OCI-LY3 (cell line): ENCODE data around the gene SHH.

Experiments used
- H2AFZ ChIP-seq: fragments of 200-600, 300-600 bp; shearing (Covaris generic); 2 replicates; pipeline ENCODE4 v1.6.0; 2014; ENCODE audit warnings: antibody characterized with exemption, low read depth, low read length
- H3K27ac ChIP-seq: fragments of 200-600, 300-600 bp; sonication (generic); 2 replicates; pipeline ENCODE4 v1.5.1; 2014; ENCODE audit warnings: mild to moderate bottlenecking, low read length, moderate library complexity, mixed read lengths
- H3K27me3 ChIP-seq: fragments of 200-600, 300-600 bp; sonication (generic); 2 replicates; pipeline ENCODE4 v1.6.1; 2014; ENCODE audit warnings: low read depth, low read length, mixed read lengths
- H3K36me3 ChIP-seq: fragments of 200-600, 300-600 bp; sonication (generic); replicated peaks from 2 replicates; pipeline ENCODE3; 2014; ENCODE audit warnings: low read depth, low read length, mixed read lengths
- H3K4me1 ChIP-seq: fragments of 300-600, 200-600 bp; sonication (generic); 2 replicates; pipeline ENCODE4 v1.6.1; 2014; ENCODE audit warnings: low read length, mixed read lengths
- H3K4me2 ChIP-seq: fragments of 200-600, 300-600 bp; sonication (generic); 2 replicates; pipeline ENCODE4 v1.6.1; 2014; ENCODE audit warnings: low read length, mixed read lengths
- H3K4me3 ChIP-seq: fragments of 300-600, 200-600 bp; sonication (generic); 2 replicates; pipeline ENCODE4 v1.5.1; 2014; ENCODE audit warnings: antibody characterized with exemption, mild to moderate bottlenecking, low read length, moderate library complexity
- H3K79me2 ChIP-seq: fragments of 300-600, 200-600 bp; shearing (Covaris generic); 2 replicates; pipeline ENCODE4 v1.6.1; 2014; ENCODE audit warnings: mild to moderate bottlenecking, low read length, mixed read lengths
- H3K9ac ChIP-seq: fragments of 300-600, 200-600 bp; shearing (Covaris generic); 2 replicates; pipeline ENCODE4 v1.6.0; 2014; ENCODE audit warnings: mild to moderate bottlenecking, low read length, moderate library complexity
- H3K9me3 ChIP-seq: fragments of 200-600, 300-600 bp; shearing (Covaris generic); 2 replicates; pipeline ENCODE4 v1.6.1; 2014; ENCODE audit warnings: low read length, mixed read lengths; ENCODE audit not compliant: insufficient read depth
- H4K20me1 ChIP-seq: fragments of 200-600, 300-600 bp; sonication (generic); 2 replicates; pipeline ENCODE4 v1.6.1; 2016; ENCODE audit warnings: low read length, mixed read lengths; ENCODE audit not compliant: insufficient read depth
- CTCF ChIP-seq: fragments of 200-600, 300-600 bp; sonication (generic); IDR thresholded peaks from 2 replicates; pipeline ENCODE4 v1.5.1; 2014; ENCODE audit warnings: antibody characterized with exemption, low read length, low read depth
- EZH2phosphoT487 ChIP-seq: fragments of 200-600 bp; shearing (Covaris generic); IDR thresholded peaks from 2 replicates; pipeline ENCODE4 v1.6.1; 2018; ENCODE audit warnings: antibody characterized with exemption, mixed run types, low read depth

The SHH gene

DNA sequence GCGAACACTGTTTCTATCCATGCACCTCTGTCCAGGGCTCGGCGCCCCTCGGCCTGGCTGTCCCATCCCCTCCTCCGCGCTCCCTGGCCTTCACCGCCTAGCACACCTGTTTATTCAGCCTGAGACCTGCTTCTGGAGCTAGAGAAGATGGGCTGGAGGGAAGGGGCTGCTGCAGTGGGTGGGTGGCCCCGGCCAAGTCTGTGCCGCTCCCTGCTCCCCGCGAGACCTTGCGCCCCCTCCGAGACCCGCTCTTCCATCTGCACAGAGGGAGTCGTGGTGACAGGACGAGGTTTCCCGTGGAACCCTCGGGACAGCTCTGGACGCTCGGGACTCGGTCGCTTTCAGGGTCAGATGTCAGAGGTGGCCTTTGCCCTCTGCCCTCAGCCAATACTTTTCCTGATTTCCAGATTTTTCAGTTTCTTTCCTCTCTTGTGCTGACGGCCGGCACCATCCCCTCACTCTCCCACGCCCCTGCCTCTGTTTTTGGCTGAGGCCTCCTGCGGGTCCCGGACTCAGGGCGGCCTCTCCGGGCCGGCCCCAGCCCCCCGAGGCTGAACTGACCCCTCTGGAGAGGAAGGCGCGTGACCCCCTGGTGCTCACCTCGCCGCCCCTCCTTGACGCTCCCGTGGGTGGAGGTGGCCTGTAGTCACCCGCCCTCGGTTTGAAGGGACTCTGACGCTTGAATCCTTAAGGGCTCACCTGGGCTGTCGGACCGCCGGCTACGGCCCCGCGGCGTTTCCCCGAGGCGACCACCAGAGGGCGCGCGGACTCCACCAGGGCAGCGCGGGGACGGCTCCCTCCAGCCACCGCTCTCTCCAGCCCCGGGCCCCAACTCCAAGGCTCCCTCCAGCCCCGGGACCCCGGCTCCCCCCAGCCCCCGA lies 15.6 kb downstream of the SHH start:
- H3K27ac ChIP-seq: no peak overlapping the region
- TF ChIP-seq CTCF (peak; percentile 42), EZH2phosphoT487 (no peak)
- H3K4me2 ChIP-seq: peak overlapping the region; percentile 50
- H3K4me3 ChIP-seq: peak overlapping the region; percentile 46
- H2AFZ ChIP-seq: no peak overlapping the region
- no peaks in the 10 kb centered on the region for H3K36me3 ChIP-seq
- H3K9me3 ChIP-seq: no peaks in the 10 kb centered on the region
- H3K4me1 ChIP-seq: peaks cover 35% of the 10 kb centered on the region
- no peak overlapping the region for H3K9ac ChIP-seq
- no peaks in the 10 kb centered on the region for H4K20me1 ChIP-seq
- peaks cover 5% of the 10 kb centered on the region; the same call in 1 of the 2 replicates for H3K27me3 ChIP-seq
- H3K79me2 ChIP-seq: no peaks in the 10 kb centered on the region

DNA sequence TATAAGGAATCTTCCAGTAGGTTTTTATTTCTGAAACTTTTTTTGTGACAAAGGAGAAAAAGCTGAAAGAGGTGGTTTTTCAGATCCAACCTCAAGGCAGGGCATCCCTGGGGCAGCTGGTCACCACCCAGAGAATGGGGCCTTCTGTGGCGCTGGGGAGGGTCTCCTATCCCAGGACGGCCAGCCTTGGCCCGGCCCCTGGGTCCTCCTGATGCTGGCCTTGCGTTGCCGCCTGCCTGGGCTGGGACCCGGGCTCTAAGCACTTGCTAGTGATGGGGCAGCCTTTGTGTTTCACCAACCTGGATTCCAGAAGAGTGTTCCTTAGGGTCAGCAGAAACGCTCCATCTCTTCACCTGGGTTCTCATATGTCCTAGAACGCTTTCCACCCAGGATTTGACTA lies 16.3 kb downstream of the SHH start:
- Histone ChIP-seq H3K9me3 (no peaks in the 10 kb centered on the region), H3K4me3 (no peak overlapping the region), H3K4me1 (peaks cover 35% of the 10 kb centered on the region), H3K27me3 (peaks cover 5% of the 10 kb centered on the region; the same call in 1 of the 2 replicates), H3K36me3 (no peaks in the 10 kb centered on the region), H2AFZ (no peak overlapping the region), H3K4me2 (no peak overlapping the region), H3K79me2 (no peaks in the 10 kb centered on the region), H3K9ac (no peak overlapping the region), H4K20me1 (no peaks in the 10 kb centered on the region), H3K27ac (no peak overlapping the region)
- no peak for TF ChIP-seq EZH2phosphoT487
- no peak for TF ChIP-seq CTCF

GRCh38 chr7:155795401-155795800 lies 16.9 kb downstream of the SHH start:
- H2AFZ ChIP-seq: no peak overlapping the region
- TF ChIP-seq CTCF (no peak), EZH2phosphoT487 (no peak)
- no peaks in the 10 kb centered on the region for H4K20me1 ChIP-seq
- no peaks in the 10 kb centered on the region for H3K79me2 ChIP-seq
- H3K27me3 ChIP-seq: peaks cover 5% of the 10 kb centered on the region; the same call in 1 of the 2 replicates
- no peak overlapping the region for H3K4me3 ChIP-seq
- no peak overlapping the region for H3K9ac ChIP-seq
- peaks cover 32% of the 10 kb centered on the region for H3K4me1 ChIP-seq
- no peaks in the 10 kb centered on the region for H3K36me3 ChIP-seq
- no peak overlapping the region for H3K4me2 ChIP-seq
- H3K9me3 ChIP-seq: no peaks in the 10 kb centered on the region
- H3K27ac ChIP-seq: no peak overlapping the region

DNA sequence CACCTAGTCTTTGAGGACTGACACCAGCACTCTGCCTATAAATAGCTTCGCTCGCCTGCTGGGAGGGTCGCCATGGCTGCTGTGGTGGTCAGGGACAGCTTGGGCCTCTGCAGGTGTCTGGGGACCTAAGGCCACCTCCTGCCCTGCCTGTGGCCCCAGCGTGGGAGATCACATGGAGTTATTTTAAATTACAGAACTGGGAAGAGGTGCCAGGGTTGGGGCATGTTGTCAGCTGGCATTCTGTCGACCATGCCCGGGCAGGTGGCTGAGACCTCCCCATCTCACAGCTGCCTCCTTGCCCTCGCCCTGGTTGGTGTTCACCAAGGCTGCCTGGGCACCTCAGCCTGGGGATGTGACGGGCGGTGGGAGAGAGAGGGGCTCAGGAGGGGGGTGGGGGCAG lies 18.1 kb downstream of the SHH start:
- Histone ChIP-seq H3K4me2 (no peak overlapping the region), H3K79me2 (no peaks in the 10 kb centered on the region), H3K9ac (no peak overlapping the region), H3K4me1 (peaks cover 26% of the 10 kb centered on the region), H3K27ac (no peak overlapping the region), H4K20me1 (no peaks in the 10 kb centered on the region), H3K9me3 (no peaks in the 10 kb centered on the region), H3K4me3 (no peak overlapping the region), H3K36me3 (no peaks in the 10 kb centered on the region), H3K27me3 (no peaks in the 10 kb centered on the region), H2AFZ (no peak overlapping the region)
- TF ChIP-seq EZH2phosphoT487 (no peak), CTCF (no peak)
